Stimulated activated CD4-positive, alpha-beta T cell treated with anti-CD3 and anti-CD28 coated beads, Interleukin-12 subunit alpha, Interleukin-12 subunit beta, amount 100 ng/mL, for 48 hours (primary cell): Measurements from ENCODE around the gene ERH.
"Not testable (repeated sequence)": the region's sequence is repeated elsewhere in the genome, so short reads cannot be mapped to it uniquely, and the experiment has no call there.

Experiments
- DNase-seq, 3 donors: peaks; one replicate each; pipeline ENCODE4 v3.0.0-alpha.2; 2020; ENCODE audit warnings: low read depth in 2 of 3, low spot score in 1 of 3

Gene ERH

GRCh38 chr14:69398053-69398817 lies at the start of gene ERH, which contains the start of gene SLC39A9:
Gene ERH, minus strand, starts transcription at chr14:69398299. Its CDS starts 66 bp downstream, at chr14:69398233.
Gene SLC39A9, plus strand, starts transcription at chr14:69398692. Its CDS starts 678 bp downstream, at chr14:69399370.
- DNase-seq, result peak; percentile 81 to 88 (median 88)

- no peak for DNase-seq
These were observed 45.3 kb upstream of the ERH start for GRCh38 chr14:69443296-69443805.

GRCh38 chr14:69441948-69442347 lies 43.8 kb upstream of the ERH start:
- no peak for DNase-seq

GRCh38 chr14:69439521-69440270 lies 41.6 kb upstream of the ERH start:
- DNase-seq, result no peak

GRCh38 chr14:69432364-69432763 lies 34.3 kb upstream of the ERH start:
- DNase-seq, result no peak

GRCh38 chr14:69430306-69430939 lies 32.3 kb upstream of the ERH start:
- DNase-seq, result no peak

GRCh38 chr14:69429643-69430042 lies 31.5 kb upstream of the ERH start:
- no peak for DNase-seq

GRCh38 chr14:69428289-69428998 lies 30.3 kb upstream of the ERH start:
- DNase-seq, result no peak

GRCh38 chr14:69427596-69427995 lies 29.5 kb upstream of the ERH start:
- no peak for DNase-seq

GRCh38 chr14:69424149-69424923 lies 26.2 kb upstream of the ERH start:
- DNase-seq, result no peak

- DNase-seq, result no peak
These were observed 25.2 kb upstream of the ERH start for GRCh38 chr14:69423279-69423678.

- DNase-seq, result not testable (repeated sequence)
These were observed 18.0 kb upstream of the ERH start for GRCh38 chr14:69416087-69416486.

GRCh38 chr14:69413483-69413882 lies 15.4 kb upstream of the ERH start:
- DNase-seq, result no peak

GRCh38 chr14:69408331-69408960 lies 10.3 kb upstream of the ERH start:
- no peak for DNase-seq

GRCh38 chr14:69405762-69406161 lies 7.7 kb upstream of the ERH start:
- no peak for DNase-seq

GRCh38 chr14:69404883-69405282 lies 6.8 kb upstream of the ERH start:
- DNase-seq, result no peak

GRCh38 chr14:69404478-69404877 lies 6.4 kb upstream of the ERH start:
- DNase-seq, result no peak

GRCh38 chr14:69401841-69402240 lies 3.7 kb upstream of the ERH start:
- DNase-seq, result no peak

- no peak for DNase-seq
These were observed 2.1 kb upstream of the ERH start for GRCh38 chr14:69400154-69400553.

GRCh38 chr14:69399750-69400149 lies 1.7 kb upstream of the ERH start:
- no peak for DNase-seq
